HG03039 (cell line): ENCODE results near the gene ZBTB7C.

Source experiments
- ATAC-seq: cut with Tn5 transposase; IDR thresholded peaks from one replicate; pipeline ENCODE4 v1.9.1; 2021; ENCODE audit warnings: mild to moderate bottlenecking, moderate library complexity; ENCODE audit not compliant: unreplicated experiment

ZBTB7C gene

GRCh38 chr18:48172226-48173006, 236.8 kb downstream of the ZBTB7C start:
- no peak for ATAC-seq

GRCh38 chr18:48171490-48172188, 237.5 kb downstream of the ZBTB7C start:
- ATAC-seq = no peak

- ATAC-seq = no peak
These were observed 238.5 kb downstream of the ZBTB7C start for GRCh38 chr18:48170651-48171050.

GRCh38 chr18:48168861-48169260, 240.3 kb downstream of the ZBTB7C start:
- no peak for ATAC-seq

GRCh38 chr18:48167897-48168253, 241.3 kb downstream of the ZBTB7C start:
- no peak for ATAC-seq

GRCh38 chr18:48166336-48166875, 242.8 kb downstream of the ZBTB7C start:
- no peak for ATAC-seq

- ATAC-seq = no peak
These were observed 243.9 kb downstream of the ZBTB7C start for GRCh38 chr18:48165111-48165866.

- ATAC-seq = no peak
These were observed 244.5 kb downstream of the ZBTB7C start for GRCh38 chr18:48164701-48165100.

GRCh38 chr18:48164116-48164515, 245.1 kb downstream of the ZBTB7C start:
- ATAC-seq = no peak

GRCh38 chr18:48163738-48164115, 245.5 kb downstream of the ZBTB7C start:
- no peak for ATAC-seq

GRCh38 chr18:48162956-48163737, 246.0 kb downstream of the ZBTB7C start:
- ATAC-seq = no peak

GRCh38 chr18:48161911-48162698, 247.1 kb downstream of the ZBTB7C start:
- peak; percentile 27 for ATAC-seq

- peak; percentile 80 for ATAC-seq
These were observed 247.8 kb downstream of the ZBTB7C start for GRCh38 chr18:48161191-48161910.

GRCh38 chr18:48160622-48161021, 248.6 kb downstream of the ZBTB7C start:
- ATAC-seq = no peak

GRCh38 chr18:48159816-48160215, 249.4 kb downstream of the ZBTB7C start:
- no peak for ATAC-seq

GRCh38 chr18:48158721-48159120, 250.5 kb downstream of the ZBTB7C start:
- no peak for ATAC-seq

- ATAC-seq = no peak
These were observed 251.2 kb downstream of the ZBTB7C start for GRCh38 chr18:48157956-48158355.

- ATAC-seq = no peak
These were observed 253.3 kb downstream of the ZBTB7C start for GRCh38 chr18:48155856-48156255.

- no peak for ATAC-seq
These were observed 254.4 kb downstream of the ZBTB7C start for GRCh38 chr18:48154828-48155227.
